Thyroid gland (tissue), 4 donors: ENCODE data around the gene TRIM17.

ENCODE experiments used
- CTCF ChIP-seq, 6 experiments: fragments of 200-600 bp in 3 of 6; fragments of 450-650 bp in 3 of 6; sonication (generic) in 3 of 6; IDR thresholded peaks; one replicate each; pipeline ENCODE4 v1.5.1; 2016 to 2019; ENCODE audit warnings: antibody characterized with exemption in 6 of 6, mild to moderate bottlenecking in 2 of 6, inconsistent platforms in 1 of 6, moderate library complexity in 1 of 6
- POLR2A ChIP-seq, 2 donors: fragments of 450-650 bp; IDR thresholded peaks; one replicate each; pipeline ENCODE4 v1.6.1; 2017; ENCODE audit warnings: antibody characterized with exemption in 2 of 2, mild to moderate bottlenecking in 2 of 2, moderate library complexity in 1 of 2

- TF ChIP-seq CTCF (IDR thresholded peaks at IDR 0.05) (no peak), POLR2A (IDR thresholded peaks at IDR 0.05) (no peak)
Observed at GRCh38 chr1:228377664-228378089, 39.0 kb downstream of the TRIM17 start.
